HUES6 (cell line): ENCODE measurements around the gene CRYBG3.

Source experiments
- H3K27ac ChIP-seq: 2 replicates; pipeline ENCODE4 v1.7.0; 2013; ENCODE audit warnings: low read depth, mild to moderate bottlenecking, low read length, inconsistent platforms
- H3K27me3 ChIP-seq: 2 replicates; pipeline ENCODE4 v1.6.1; 2013; ENCODE audit warnings: low read length; ENCODE audit not compliant: control insufficient read depth, insufficient read depth
- H3K36me3 ChIP-seq: 2 replicates; pipeline ENCODE4 v1.6.1; 2013; ENCODE audit warnings: low read length; ENCODE audit not compliant: control insufficient read depth, insufficient read depth
- H3K4me1 ChIP-seq: 2 replicates; pipeline ENCODE4 v1.6.1; 2013; ENCODE audit warnings: low read length; ENCODE audit not compliant: control insufficient read depth, insufficient read depth
- H3K4me3 ChIP-seq: 2 replicates; pipeline ENCODE4 v1.5.1; 2013; ENCODE audit warnings: low read depth, low read length
- H3K9ac ChIP-seq: one replicate; pipeline ENCODE4 v1.6.1; 2013; ENCODE audit warnings: mild to moderate bottlenecking, low read length
- H3K9me3 ChIP-seq: 2 replicates; pipeline ENCODE4 v1.6.1; 2013; ENCODE audit warnings: low read depth, low read length; ENCODE audit not compliant: control insufficient read depth, insufficient read depth

The CRYBG3 gene

GRCh38 chr3:97928986-97929385 is 107.2 kb downstream of the CRYBG3 start:
- no peak overlapping the region for H3K4me3 ChIP-seq
- no peaks in the 10 kb centered on the region for H3K36me3 ChIP-seq
- no peak overlapping the region for H3K9ac ChIP-seq
- H3K27ac ChIP-seq = no peak overlapping the region
- no peaks in the 10 kb centered on the region for H3K9me3 ChIP-seq
- no peaks in the 10 kb centered on the region for H3K4me1 ChIP-seq
- H3K27me3 ChIP-seq = no peaks in the 10 kb centered on the region

- Histone ChIP-seq H3K27me3 (no peaks in the 10 kb centered on the region), H3K9ac (no peak overlapping the region), H3K36me3 (no peaks in the 10 kb centered on the region), H3K9me3 (no peaks in the 10 kb centered on the region), H3K4me1 (no peaks in the 10 kb centered on the region), H3K27ac (no peak overlapping the region), H3K4me3 (no peak overlapping the region)
Measured at GRCh38 chr3:97930018-97930417, 108.2 kb downstream of the CRYBG3 start.

GRCh38 chr3:97931218-97931617 is 109.4 kb downstream of the CRYBG3 start:
- no peak overlapping the region for H3K4me3 ChIP-seq

GRCh38 chr3:97932387-97932801 is 110.6 kb downstream of the CRYBG3 start:
- no peak overlapping the region for H3K27ac ChIP-seq
- no peaks in the 10 kb centered on the region for H3K27me3 ChIP-seq
- no peaks in the 10 kb centered on the region for H3K36me3 ChIP-seq
- H3K9ac ChIP-seq = no peak overlapping the region
- H3K4me1 ChIP-seq = no peaks in the 10 kb centered on the region
- no peaks in the 10 kb centered on the region for H3K9me3 ChIP-seq
- no peak overlapping the region for H3K4me3 ChIP-seq

More at GRCh38 chr3:97931218-97931617, 109.4 kb downstream of the CRYBG3 start:
- Histone ChIP-seq H3K4me1 (no peaks in the 10 kb centered on the region), H3K27ac (no peak overlapping the region), H3K9me3 (no peaks in the 10 kb centered on the region), H3K36me3 (no peaks in the 10 kb centered on the region), H3K27me3 (no peaks in the 10 kb centered on the region), H3K9ac (no peak overlapping the region)

- no peak overlapping the region for H3K27ac ChIP-seq
- H3K9me3 ChIP-seq = no peaks in the 10 kb centered on the region
- no peaks in the 10 kb centered on the region for H3K27me3 ChIP-seq
- peaks cover 4% of the 10 kb centered on the region; the same call in 1 of the 2 replicates for H3K36me3 ChIP-seq
- no peak overlapping the region for H3K9ac ChIP-seq
- no peaks in the 10 kb centered on the region for H3K4me1 ChIP-seq
- H3K4me3 ChIP-seq = no peak overlapping the region
Measured at GRCh38 chr3:97934980-97935695, 113.3 kb downstream of the CRYBG3 start.

- H3K4me3 ChIP-seq = no peak overlapping the region
- no peak overlapping the region for H3K9ac ChIP-seq
- no peaks in the 10 kb centered on the region for H3K4me1 ChIP-seq
- H3K9me3 ChIP-seq = no peaks in the 10 kb centered on the region
- H3K27me3 ChIP-seq = no peaks in the 10 kb centered on the region
- peaks cover 4% of the 10 kb centered on the region; the same call in 1 of the 2 replicates for H3K36me3 ChIP-seq
- no peak overlapping the region for H3K27ac ChIP-seq
Measured at GRCh38 chr3:97935842-97936241, 114.0 kb downstream of the CRYBG3 start.

- H3K27ac ChIP-seq = no peak overlapping the region
Measured at GRCh38 chr3:97937205-97937604, 115.4 kb downstream of the CRYBG3 start.

GRCh38 chr3:97938444-97938843 is 116.6 kb downstream of the CRYBG3 start:
- H3K9me3 ChIP-seq = no peaks in the 10 kb centered on the region
- H3K4me1 ChIP-seq = no peaks in the 10 kb centered on the region
- H3K9ac ChIP-seq = no peak overlapping the region
- no peaks in the 10 kb centered on the region for H3K27me3 ChIP-seq
- peaks cover 18% of the 10 kb centered on the region for H3K36me3 ChIP-seq
- no peak overlapping the region for H3K4me3 ChIP-seq
- H3K27ac ChIP-seq = no peak overlapping the region

More at GRCh38 chr3:97937205-97937604, 115.4 kb downstream of the CRYBG3 start:
- no peak overlapping the region for H3K4me3 ChIP-seq
- no peaks in the 10 kb centered on the region for H3K4me1 ChIP-seq
- H3K9ac ChIP-seq = no peak overlapping the region
- peaks cover 5% of the 10 kb centered on the region; the same call in 1 of the 2 replicates for H3K36me3 ChIP-seq
- no peaks in the 10 kb centered on the region for H3K27me3 ChIP-seq
- no peaks in the 10 kb centered on the region for H3K9me3 ChIP-seq

GRCh38 chr3:97939401-97939800 is 117.6 kb downstream of the CRYBG3 start:
- Histone ChIP-seq H3K27ac (no peak overlapping the region), H3K27me3 (no peaks in the 10 kb centered on the region), H3K9me3 (no peaks in the 10 kb centered on the region)

GRCh38 chr3:97940034-97940433 is 118.2 kb downstream of the CRYBG3 start:
- no peaks in the 10 kb centered on the region for H3K4me1 ChIP-seq
- no peak overlapping the region for H3K27ac ChIP-seq
- no peaks in the 10 kb centered on the region for H3K27me3 ChIP-seq
- peaks cover 27% of the 10 kb centered on the region for H3K36me3 ChIP-seq
- H3K9ac ChIP-seq = no peak overlapping the region
- H3K4me3 ChIP-seq = no peak overlapping the region
- H3K9me3 ChIP-seq = no peaks in the 10 kb centered on the region

More at GRCh38 chr3:97939401-97939800, 117.6 kb downstream of the CRYBG3 start:
- Histone ChIP-seq H3K4me1 (no peaks in the 10 kb centered on the region), H3K9ac (no peak overlapping the region), H3K4me3 (no peak overlapping the region), H3K36me3 (peaks cover 23% of the 10 kb centered on the region)

GRCh38 chr3:97942801-97943546 is 121.2 kb downstream of the CRYBG3 start:
- peaks cover 49% of the 10 kb centered on the region for H3K36me3 ChIP-seq
- no peaks in the 10 kb centered on the region for H3K9me3 ChIP-seq
- H3K9ac ChIP-seq = no peak overlapping the region

More at GRCh38 chr3:97942801-97943546, 121.2 kb downstream of the CRYBG3 start:
- no peak overlapping the region for H3K27ac ChIP-seq
- H3K4me3 ChIP-seq = no peak overlapping the region
- H3K27me3 ChIP-seq = no peaks in the 10 kb centered on the region
- no peaks in the 10 kb centered on the region for H3K4me1 ChIP-seq
